BLaER1 treated with 17β-estradiol and CSF1 and Interleukin-3, amounts not matched to agents 10 nM and 100 nM (cell line): ENCODE measurements around the gene AGAP1.

Source experiments
- H3K27ac ChIP-seq, 11 experiments: shearing (Covaris generic); formaldehyde crosslinking; 2 replicates each; pipeline ENCODE4 v1.8.1; 2022
- H3K27me3 ChIP-seq, 11 experiments: shearing (Covaris generic); formaldehyde crosslinking; 2 replicates each; pipeline ENCODE4 v1.8.1; 2022
- H3K36me3 ChIP-seq, 11 experiments: shearing (Covaris generic); formaldehyde crosslinking; 2 replicates each; pipeline ENCODE4 v1.8.1; 2022
- H3K4me1 ChIP-seq, 10 experiments: shearing (Covaris generic); formaldehyde crosslinking; 2 replicates each; pipeline ENCODE4 v1.8.1; 2022
- H3K4me2 ChIP-seq, 11 experiments: shearing (Covaris generic); formaldehyde crosslinking; 2 replicates each; pipeline ENCODE4 v1.8.1; 2022
- H3K4me3 ChIP-seq, 10 experiments: shearing (Covaris generic); formaldehyde crosslinking; 2 replicates each; pipeline ENCODE4 v1.8.1; 2022
- H3K9ac ChIP-seq, 11 experiments: shearing (Covaris generic); formaldehyde crosslinking; 2 replicates each; pipeline ENCODE4 v1.8.1; 2022
- H3K9me3 ChIP-seq, 11 experiments: shearing (Covaris generic); formaldehyde crosslinking; replicated peaks in 1 of 11; 2 replicates each; pipeline ENCODE4 v1.8.1; 2022
- H4K20me1 ChIP-seq, 11 experiments: shearing (Covaris generic); formaldehyde crosslinking; 2 replicates each; pipeline ENCODE4 v1.8.1; 2022
- Cebpa-rat ChIP-seq, 11 experiments: shearing (Covaris generic); IDR thresholded peaks; 2 replicates each; pipeline ENCODE4 v1.8.1; 2022

Gene AGAP1

GRCh38 chr2:235963853-235964577 lies 470.2 kb downstream of the AGAP1 start:
- no peaks in the 10 kb centered on the region for H3K9me3 ChIP-seq
- H3K27me3 ChIP-seq = no peaks in the 10 kb centered on the region
- H3K4me1 ChIP-seq = peaks cover 0 to 4% (median 0%) of the 10 kb centered on the region in 10 experiments; a peak in 1 of 20 replicates
- no peak overlapping the region for H3K4me3 ChIP-seq
- H3K4me2 ChIP-seq = no peak overlapping the region
- H3K36me3 ChIP-seq = peaks cover 3 to 59% (median 35%) of the 10 kb centered on the region in 11 experiments; a peak in 21 of 22 replicates
- H3K9ac ChIP-seq = no peak overlapping the region
- TF ChIP-seq Cebpa-rat (IDR thresholded peaks at IDR 0.05) = no peak
- H3K27ac ChIP-seq = no peak overlapping the region
- no peaks in the 10 kb centered on the region; a peak in 2 of 22 replicates for H4K20me1 ChIP-seq

- Histone ChIP-seq H3K9me3 (no peaks in the 10 kb centered on the region), H3K27me3 (no peaks in the 10 kb centered on the region), H3K4me1 (peaks cover 0 to 8% (median 0%) of the 10 kb centered on the region in 10 experiments; a peak in 1 of 20 replicates), H3K9ac (no peak overlapping the region), H3K4me3 (no peak overlapping the region), H3K27ac (no peak overlapping the region), H3K4me2 (no peak overlapping the region), H3K36me3 (peaks cover 5 to 60% (median 43%) of the 10 kb centered on the region in 11 experiments; a peak in 21 of 22 replicates), H4K20me1 (no peaks in the 10 kb centered on the region; a peak in 2 of 22 replicates)
- no peak for TF ChIP-seq Cebpa-rat (IDR thresholded peaks at IDR 0.05)
These were observed 471.0 kb downstream of the AGAP1 start for GRCh38 chr2:235964787-235965390.

DNA sequence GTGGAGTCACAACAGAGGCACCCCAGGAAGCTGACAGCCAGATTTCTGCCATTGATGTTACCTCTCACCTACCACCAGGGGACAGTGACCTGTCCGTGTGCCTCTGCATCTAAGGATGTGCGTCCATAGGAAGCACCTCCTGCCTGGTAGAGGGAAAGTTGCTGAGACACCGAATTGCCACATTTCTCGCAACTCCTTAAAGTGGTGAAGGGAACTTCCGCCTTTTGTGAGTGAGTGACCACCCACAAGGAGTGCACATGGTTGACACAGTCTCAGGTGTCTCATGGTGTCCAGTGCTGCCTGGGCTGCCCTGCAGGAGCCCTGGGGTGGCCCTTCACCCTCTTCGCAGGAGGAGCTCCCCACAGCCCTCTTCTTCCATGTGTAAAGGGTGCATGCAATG lies 472.6 kb downstream of the AGAP1 start:
- no peaks in the 10 kb centered on the region for H3K27me3 ChIP-seq

GRCh38 chr2:235966932-235967757 lies 473.3 kb downstream of the AGAP1 start:
- H3K4me3 ChIP-seq = no peak overlapping the region
- peaks cover 12 to 59% (median 40%) of the 10 kb centered on the region in 11 experiments for H3K36me3 ChIP-seq
- TF ChIP-seq Cebpa-rat (IDR thresholded peaks at IDR 0.05) = no peak
- H3K9me3 ChIP-seq = no peaks in the 10 kb centered on the region
- H3K9ac ChIP-seq = no peak overlapping the region
- no peaks in the 10 kb centered on the region; a peak in 2 of 22 replicates for H4K20me1 ChIP-seq
- H3K4me1 ChIP-seq = peaks cover 0 to 8% (median 0%) of the 10 kb centered on the region in 10 experiments; a peak in 1 of 20 replicates
- no peak overlapping the region for H3K4me2 ChIP-seq
- H3K27ac ChIP-seq = no peak overlapping the region
- H3K27me3 ChIP-seq = no peaks in the 10 kb centered on the region

More for the DNA sequence above, 472.6 kb downstream of the AGAP1 start:
- Histone ChIP-seq H3K36me3 (peaks cover 12 to 56% (median 40%) of the 10 kb centered on the region in 11 experiments; a peak in 21 of 22 replicates), H3K9ac (no peak overlapping the region), H4K20me1 (no peaks in the 10 kb centered on the region; a peak in 2 of 22 replicates), H3K27ac (no peak overlapping the region), H3K9me3 (no peaks in the 10 kb centered on the region), H3K4me1 (peaks cover 0 to 8% (median 0%) of the 10 kb centered on the region in 10 experiments; a peak in 1 of 20 replicates), H3K4me2 (no peak overlapping the region), H3K4me3 (no peak overlapping the region)
- no peak for TF ChIP-seq Cebpa-rat (IDR thresholded peaks at IDR 0.05)

GRCh38 chr2:235968155-235968554 lies 474.3 kb downstream of the AGAP1 start:
- Histone ChIP-seq H3K9me3 (peaks cover 0 to 3% (median 0%) of the 10 kb centered on the region in 11 experiments; a peak in 1 of 22 replicates), H3K4me3 (no peak overlapping the region), H3K36me3 (peaks cover 15 to 68% (median 50%) of the 10 kb centered on the region in 11 experiments), H3K27me3 (no peaks in the 10 kb centered on the region), H4K20me1 (no peaks in the 10 kb centered on the region; a peak in 2 of 22 replicates), H3K4me2 (no peak overlapping the region), H3K9ac (no peak overlapping the region), H3K4me1 (peaks cover 0 to 8% (median 0%) of the 10 kb centered on the region in 10 experiments; a peak in 1 of 20 replicates), H3K27ac (no peak overlapping the region)
- TF ChIP-seq Cebpa-rat (IDR thresholded peaks at IDR 0.05) = no peak

- H3K9ac ChIP-seq = no peak overlapping the region
- TF ChIP-seq Cebpa-rat (IDR thresholded peaks at IDR 0.05) = peak in 7 of 11 experiments; percentile 12 to 83 (median 45); a peak in 10 of 22 replicates
- peaks cover 15 to 73% (median 54%) of the 10 kb centered on the region in 11 experiments for H3K36me3 ChIP-seq
- no peak overlapping the region for H3K4me3 ChIP-seq
- no peaks in the 10 kb centered on the region for H3K27me3 ChIP-seq
- no peaks in the 10 kb centered on the region; a peak in 2 of 22 replicates for H4K20me1 ChIP-seq
- peaks cover 0 to 3% (median 0%) of the 10 kb centered on the region in 11 experiments; a peak in 1 of 22 replicates for H3K9me3 ChIP-seq
- no peak overlapping the region for H3K27ac ChIP-seq
- peaks cover 0 to 8% (median 0%) of the 10 kb centered on the region in 10 experiments; a peak in 1 of 20 replicates for H3K4me1 ChIP-seq
- no peak overlapping the region for H3K4me2 ChIP-seq
These were observed 474.9 kb downstream of the AGAP1 start for GRCh38 chr2:235968616-235969324.

GRCh38 chr2:235970204-235971040 lies 476.6 kb downstream of the AGAP1 start:
- Histone ChIP-seq H3K9me3 (peaks cover 0 to 3% (median 0%) of the 10 kb centered on the region in 11 experiments; a peak in 1 of 22 replicates), H4K20me1 (no peaks in the 10 kb centered on the region; a peak in 2 of 22 replicates), H3K4me1 (peaks cover 0 to 8% (median 0%) of the 10 kb centered on the region in 10 experiments; a peak in 1 of 20 replicates), H3K4me3 (no peak overlapping the region), H3K36me3 (peaks cover 17 to 87% (median 63%) of the 10 kb centered on the region in 11 experiments), H3K9ac (no peak overlapping the region), H3K27me3 (no peaks in the 10 kb centered on the region), H3K27ac (no peak overlapping the region), H3K4me2 (no peak overlapping the region)
- TF ChIP-seq Cebpa-rat (IDR thresholded peaks at IDR 0.05) = no peak
